Measurements from ENCODE around the gene DOCK2.

DNA sequence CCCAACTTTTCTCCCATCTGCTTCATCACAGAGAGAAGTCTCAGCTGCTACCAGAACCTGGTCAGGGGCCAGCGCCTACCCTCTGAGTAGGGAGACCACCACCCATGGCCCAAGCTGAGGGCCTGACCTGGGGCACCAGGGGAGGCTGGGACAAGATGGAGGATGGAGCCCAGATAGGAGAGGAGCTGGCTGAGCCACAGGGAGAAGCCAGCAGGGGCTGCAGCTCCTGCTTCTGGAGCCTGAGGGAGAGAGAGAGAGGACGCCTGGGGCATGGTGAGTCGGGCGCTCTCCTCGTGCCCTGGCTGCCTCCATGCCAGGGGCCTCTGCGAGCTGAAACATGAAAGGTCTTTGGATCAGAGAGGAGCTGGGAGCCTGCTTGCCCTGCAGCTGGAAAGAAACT, 467.2 kb downstream of the DOCK2 start:
- TF ChIP-seq, protein P1, sequence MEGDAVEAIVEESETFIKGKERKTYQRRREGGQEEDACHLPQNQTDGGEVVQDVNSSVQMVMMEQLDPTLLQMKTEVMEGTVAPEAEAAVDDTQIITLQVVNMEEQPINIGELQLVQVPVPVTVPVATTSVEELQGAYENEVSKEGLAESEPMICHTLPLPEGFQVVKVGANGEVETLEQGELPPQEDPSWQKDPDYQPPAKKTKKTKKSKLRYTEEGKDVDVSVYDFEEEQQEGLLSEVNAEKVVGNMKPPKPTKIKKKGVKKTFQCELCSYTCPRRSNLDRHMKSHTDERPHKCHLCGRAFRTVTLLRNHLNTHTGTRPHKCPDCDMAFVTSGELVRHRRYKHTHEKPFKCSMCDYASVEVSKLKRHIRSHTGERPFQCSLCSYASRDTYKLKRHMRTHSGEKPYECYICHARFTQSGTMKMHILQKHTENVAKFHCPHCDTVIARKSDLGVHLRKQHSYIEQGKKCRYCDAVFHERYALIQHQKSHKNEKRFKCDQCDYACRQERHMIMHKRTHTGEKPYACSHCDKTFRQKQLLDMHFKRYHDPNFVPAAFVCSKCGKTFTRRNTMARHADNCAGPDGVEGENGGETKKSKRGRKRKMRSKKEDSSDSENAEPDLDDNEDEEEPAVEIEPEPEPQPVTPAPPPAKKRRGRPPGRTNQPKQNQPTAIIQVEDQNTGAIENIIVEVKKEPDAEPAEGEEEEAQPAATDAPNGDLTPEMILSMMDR (conservative IDR thresholded peaks at IDR 0.05; ENCODE audit: low read length) = no peak
- no peak for TF ChIP-seq EZH2phosphoT487 (IDR thresholded peaks at IDR 0.05; ENCODE audit: borderline replicate concordance)

All from Loucy (cell line).